Lower leg skin (tissue), 4 donors: Measurements from ENCODE around the gene BCAR1. TPM values are rescaled to one million over a fixed set of nuclear protein-coding genes. Genes with fewer than 3 reads are reported as not detected.

Source experiments
- DNase-seq, 2 donors: peaks; one replicate each; pipeline ENCODE4 v3.0.0-alpha.2; 2019; ENCODE audit warnings: low spot score in 2 of 2
- H3K4me3 ChIP-seq: fragments of 200-600 bp; sonication (generic); 2 replicates; pipeline ENCODE4 v1.5.1; 2017; ENCODE audit warnings: mild to moderate bottlenecking, low read depth; ENCODE audit not compliant: poor library complexity, severe bottlenecking
- CTCF ChIP-seq, 3 donors: fragments of 450-650 bp; IDR thresholded peaks; one replicate each; pipeline ENCODE4 v1.5.1; 2016; ENCODE audit warnings: antibody characterized with exemption in 3 of 3, mild to moderate bottlenecking in 3 of 3, moderate library complexity in 2 of 3
- POLR2A ChIP-seq, 2 donors: fragments of 450-650 bp; IDR thresholded peaks; one replicate each; pipeline ENCODE4 v1.6.1; 2016 to 2017; ENCODE audit warnings: antibody characterized with exemption in 2 of 2, mild to moderate bottlenecking in 1 of 2, moderate library complexity in 1 of 2
- WGBS, 2 donors: methylation state at CpG; one replicate each; pipeline ENCODE4 v1.1.5; 2018; 5-methylcytosine and 5-hydroxymethylcytosine counted together
- intact Hi-C: fragments of 100-400 bp; cut with DNase I; formaldehyde crosslinking; loops from one replicate; pipeline ENCODE4 v1.15.0; 2023; ENCODE audit warnings: low total_unique reads
- total RNA-seq, 4 donors: library from RNA; depleted of rRNA; stranded (reverse); fragments of >200 nt; gene quantifications; one replicate each; pipeline ENCODE4 v1.1.0, GENCODE V29; 2016

The BCAR1 gene
- total RNA-seq, 4 donors from 2014 or later = 16.4 to 38.1 (median 28.8) TPM

- WGBS, 2 donors = 76 to 81% methylated on average over 8 of the region's 9 CpGs
- peak in 1 of 2 donors; percentile 57 for DNase-seq
- no peak for TF ChIP-seq POLR2A (IDR thresholded peaks at IDR 0.05)
- TF ChIP-seq CTCF (IDR thresholded peaks at IDR 0.05) = no peak
- no peak overlapping the region for H3K4me3 ChIP-seq
- intact Hi-C loops = loop anchor here (10.0 kb wide), 1 partner anchor 568 kb away; no protein-coding TSS in a partner anchor
These were observed 54.6 kb downstream of the BCAR1 start for GRCh38 chr16:75196836-75197235.

DNA sequence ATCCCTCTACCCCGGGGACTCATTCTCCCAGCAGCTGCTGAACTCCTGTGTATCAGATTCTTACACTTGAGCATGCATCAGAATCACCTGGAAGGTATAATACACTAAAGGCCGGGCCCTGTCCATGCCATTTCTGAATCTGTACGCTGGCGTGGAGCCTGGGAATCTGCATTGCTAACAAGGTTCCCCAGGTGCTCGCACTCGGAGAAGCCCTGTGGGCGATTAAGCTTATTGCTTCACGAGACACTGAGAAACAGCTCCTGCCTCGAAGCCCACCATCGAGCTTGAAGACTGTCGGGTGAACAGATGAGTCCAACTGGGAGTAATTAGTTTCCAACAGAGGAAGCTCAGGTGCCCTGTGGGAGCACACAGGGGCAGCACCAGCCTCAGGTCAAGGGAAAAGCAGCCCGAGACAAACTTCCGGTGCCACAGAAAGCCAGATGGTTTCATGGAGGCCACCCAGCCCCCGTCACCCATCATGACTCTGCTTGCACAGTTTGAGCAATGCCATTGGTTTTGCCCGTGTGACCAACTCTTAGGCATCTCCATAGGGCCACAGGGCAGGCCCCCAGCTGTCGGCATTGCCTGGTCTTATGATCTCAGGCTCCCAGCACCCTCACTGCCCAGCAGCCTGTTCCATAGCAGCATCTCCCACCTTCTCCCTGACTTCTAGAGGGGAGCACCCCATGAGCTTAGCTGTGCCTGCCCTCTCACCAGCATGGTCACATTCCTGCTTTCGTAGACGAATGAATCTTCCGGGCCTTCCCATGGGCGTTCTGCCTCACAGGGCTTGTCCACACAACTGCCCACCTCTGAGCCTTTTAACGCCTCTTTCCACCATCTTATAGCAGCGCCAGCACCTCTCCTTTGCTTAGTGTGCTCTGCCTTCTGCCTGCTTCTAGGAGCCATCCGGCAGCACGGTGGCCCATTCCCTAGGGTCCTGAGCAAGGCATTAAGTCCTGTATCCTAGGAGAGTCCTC, 55.3 kb downstream of the BCAR1 start:
- intact Hi-C loops = loop anchor here (10.0 kb wide), 1 partner anchor 569 kb away; no protein-coding TSS in a partner anchor
- WGBS, 2 donors = 83% methylated on average over 24 of the region's 24 CpGs
- peak in 1 of 2 donors; percentile 76 for DNase-seq
- no peak for TF ChIP-seq POLR2A (IDR thresholded peaks at IDR 0.05)
- no peak overlapping the region for H3K4me3 ChIP-seq

- 84 to 87% methylated on average over 10 of the region's 10 CpGs for WGBS, 2 donors
- H3K4me3 ChIP-seq = no peak overlapping the region
- TF ChIP-seq POLR2A (IDR thresholded peaks at IDR 0.05) (no peak), CTCF (IDR thresholded peaks at IDR 0.05) (no peak)
- intact Hi-C loops = loop anchor here (10.0 kb wide), 1 partner anchor 571 kb away; no protein-coding TSS in a partner anchor
- peak in 1 of 2 donors; percentile 65 for DNase-seq
These were observed 57.5 kb downstream of the BCAR1 start for GRCh38 chr16:75193730-75194444.

DNA sequence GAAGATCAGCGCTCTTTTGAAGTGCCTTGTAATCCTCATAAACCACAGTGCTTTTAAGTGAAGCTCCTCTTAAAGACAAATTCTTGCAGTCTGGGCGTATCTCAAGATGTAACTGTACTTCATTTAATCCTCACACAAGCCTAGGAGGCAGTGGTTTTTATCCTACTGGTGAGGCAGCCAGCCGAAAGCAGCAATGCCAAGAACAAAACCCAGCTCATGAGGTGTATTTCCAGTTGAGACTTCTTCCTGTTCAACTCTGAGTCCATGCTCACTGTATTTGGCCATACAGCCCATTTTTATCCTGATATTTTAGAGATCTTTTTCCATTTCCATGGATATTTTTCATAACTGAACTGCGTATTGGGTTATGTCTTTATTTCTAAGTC, 58.2 kb downstream of the BCAR1 start:
- intact Hi-C loops = loop anchor here (10.0 kb wide), 1 partner anchor 572 kb away; no protein-coding TSS in a partner anchor
- DNase-seq = no peak
- 73 to 84% methylated on average over 4 of the region's 4 CpGs for WGBS, 2 donors

GRCh38 chr16:75192606-75193264, 58.7 kb downstream of the BCAR1 start:
- intact Hi-C loops = loop anchor here (10.0 kb wide), 1 partner anchor 572 kb away; no protein-coding TSS in a partner anchor
- TF ChIP-seq CTCF (IDR thresholded peaks at IDR 0.05) (no peak), POLR2A (IDR thresholded peaks at IDR 0.05) (no peak)
- H3K4me3 ChIP-seq = no peak overlapping the region
- 74 to 76% methylated on average over 21 of the region's 21 CpGs for WGBS, 2 donors
- peak in 1 of 2 donors; percentile 48 for DNase-seq

More for the DNA sequence above, 58.2 kb downstream of the BCAR1 start:
- no peak overlapping the region for H3K4me3 ChIP-seq
- TF ChIP-seq POLR2A (IDR thresholded peaks at IDR 0.05) (no peak), CTCF (IDR thresholded peaks at IDR 0.05) (no peak)
